LoVo (cell line): ENCODE measurements around the gene BRD3.
"Not testable (repeated sequence)": the region's sequence is repeated elsewhere in the genome, so short reads cannot be mapped to it uniquely, and the experiment has no call there.

Source experiments
- DNase-seq: peaks from one replicate; pipeline ENCODE4 v3.0.0-alpha.2; 2016; ENCODE audit warnings: low spot score

Gene BRD3

GRCh38 chr9:133993635-133994253 is 74.1 kb downstream of the BRD3 start:
- no peak for DNase-seq

DNA sequence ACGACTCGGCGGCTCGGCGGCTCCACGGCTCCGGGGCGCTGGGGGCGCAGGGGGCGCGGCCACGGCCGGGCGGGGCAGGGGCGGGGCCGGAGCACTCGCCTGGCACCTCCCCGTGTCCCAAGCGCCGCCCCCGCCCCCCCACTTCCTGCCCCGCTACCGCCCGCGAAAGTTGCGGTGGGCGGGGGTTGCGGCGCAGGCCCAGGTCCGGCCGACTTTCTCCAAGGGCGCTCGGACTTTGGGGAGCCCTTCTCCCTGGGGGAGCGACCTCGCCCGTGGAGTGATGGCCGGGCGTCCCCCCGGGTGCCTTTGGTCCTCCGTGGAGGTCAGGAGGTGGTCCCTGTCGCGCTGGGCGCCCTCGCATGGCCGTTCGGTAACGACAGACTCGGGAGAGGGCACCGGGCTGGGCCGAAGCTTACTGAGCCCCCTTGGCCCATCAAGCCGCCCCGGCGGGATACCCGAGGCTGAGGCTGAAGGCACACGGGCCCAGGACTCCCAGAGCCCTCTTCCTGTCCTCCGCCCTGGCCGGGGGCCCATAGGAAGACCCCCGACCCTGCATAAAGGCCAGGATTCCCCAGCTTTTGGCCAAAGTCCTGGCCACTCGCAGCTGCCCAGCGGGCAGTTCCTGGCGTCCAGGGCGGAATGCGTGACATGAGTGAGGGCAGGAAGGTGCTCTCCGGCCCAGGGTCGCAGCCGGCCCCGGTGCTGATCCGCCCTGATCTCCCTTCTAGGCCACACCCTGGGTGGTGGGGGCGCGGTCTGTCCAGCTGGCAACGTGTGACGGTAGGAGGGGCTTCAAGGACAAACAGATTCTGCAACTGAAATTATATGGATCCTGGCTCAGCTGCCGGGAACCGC is 74.8 kb downstream of the BRD3 start:
- DNase-seq = peak; percentile 82

DNA sequence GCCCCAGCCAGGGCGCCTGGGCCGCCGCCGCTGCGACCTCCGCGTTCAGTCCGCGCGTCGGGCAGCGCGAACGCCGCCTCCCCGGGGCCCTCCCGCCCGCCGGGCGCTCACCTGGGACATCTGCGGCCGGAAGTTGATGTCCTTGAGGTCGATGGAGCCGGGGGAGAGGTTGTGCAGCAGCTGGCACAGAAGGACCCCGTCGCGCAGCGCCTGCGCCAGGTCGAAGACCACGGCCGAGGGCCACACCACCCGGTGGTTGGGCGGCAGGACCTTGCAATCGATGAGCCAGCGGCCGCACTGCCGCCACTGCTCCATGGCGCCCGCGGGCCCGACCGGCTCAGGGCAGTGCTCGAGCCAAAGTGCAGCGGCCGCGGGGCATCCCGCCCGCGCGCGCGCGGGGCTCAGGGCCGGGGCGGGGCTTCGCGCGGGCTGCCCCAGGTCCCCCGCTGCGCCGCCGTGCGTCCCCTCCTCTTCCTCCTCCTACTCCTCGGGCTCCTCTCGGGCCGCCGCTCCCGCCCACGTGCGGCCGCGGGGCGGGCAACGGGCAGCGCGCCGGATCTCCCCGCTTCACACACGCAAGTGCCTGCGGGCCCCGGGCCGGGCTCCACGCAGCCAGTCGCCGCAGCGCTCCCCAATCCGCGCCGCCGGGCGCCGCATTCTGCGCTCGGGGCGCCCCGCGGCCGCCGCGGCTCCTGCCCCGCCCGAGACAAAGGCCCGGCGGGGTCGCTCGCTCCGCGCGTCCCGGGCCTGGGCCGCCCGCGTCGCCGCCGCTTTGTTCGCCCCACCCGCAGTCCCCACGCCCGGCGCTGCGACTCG is 75.7 kb downstream of the BRD3 start, which contains the start of gene VAV2:
TSS of gene VAV2 (minus strand) at position 361 of the 816 bp plus-strand sequence. CDS start at position 315, 46 bp downstream.
- peak; percentile 87 for DNase-seq

DNA sequence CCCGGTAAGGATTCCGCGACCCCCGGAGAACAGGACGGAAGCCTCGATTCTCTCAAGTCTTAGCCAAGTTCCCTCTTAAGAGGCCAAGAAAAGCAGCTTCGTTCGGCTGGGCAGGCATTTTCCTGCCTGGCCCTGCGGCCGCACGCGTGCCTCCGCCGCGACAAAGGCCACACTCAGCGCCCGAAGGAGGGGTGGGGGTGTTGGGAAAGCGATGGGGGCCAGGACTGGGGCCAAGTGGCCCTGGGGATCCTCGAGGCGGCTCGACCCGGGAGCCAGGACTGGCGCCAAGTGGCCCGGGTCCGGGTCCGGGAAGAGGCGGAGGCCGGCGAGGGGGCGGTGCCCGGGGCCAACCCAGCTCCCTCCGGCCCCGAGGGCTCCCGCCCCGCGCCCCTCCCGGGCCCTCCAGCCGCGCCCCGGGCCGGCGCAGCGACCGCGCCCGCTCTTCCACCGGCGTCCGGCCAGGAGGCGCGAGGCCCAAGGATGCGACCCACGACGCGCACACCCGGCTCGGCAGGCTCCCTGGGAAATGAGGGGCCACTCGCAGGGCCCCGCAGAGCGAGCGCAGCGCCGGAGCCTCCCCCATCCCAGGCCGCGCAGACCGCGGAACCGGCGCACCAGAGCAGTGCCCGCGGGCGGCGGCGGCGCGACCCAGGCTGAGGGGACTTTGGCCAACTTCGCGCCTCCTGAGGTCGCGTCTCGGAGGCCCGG is 76.5 kb downstream of the BRD3 start:
- peak; percentile 10 for DNase-seq

- peak; percentile 74 for DNase-seq
These were observed 77.2 kb downstream of the BRD3 start for GRCh38 chr9:133990366-133991213.

GRCh38 chr9:133989625-133990365 is 78.0 kb downstream of the BRD3 start:
- DNase-seq = no peak

DNA sequence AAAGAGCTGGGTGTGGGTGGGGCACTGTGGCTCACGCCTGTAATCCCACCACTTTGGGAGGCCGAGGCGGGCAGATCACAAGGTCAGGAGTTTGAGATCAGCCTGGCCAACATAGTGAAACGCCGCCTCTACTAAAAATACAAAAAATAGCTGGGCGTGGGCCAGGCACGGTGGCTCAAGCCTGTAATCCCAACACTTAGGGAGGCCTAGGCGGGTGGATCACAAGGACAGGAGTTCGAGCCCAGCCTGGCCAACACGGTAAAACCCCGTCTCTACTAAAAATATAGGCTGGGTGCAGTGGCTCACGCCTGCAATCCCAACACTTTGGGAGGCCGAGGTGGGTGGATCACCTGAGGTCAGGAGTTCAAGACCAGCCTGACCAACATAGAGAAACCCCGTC is 79.1 kb downstream of the BRD3 start:
- DNase-seq = not testable (repeated sequence)

DNA sequence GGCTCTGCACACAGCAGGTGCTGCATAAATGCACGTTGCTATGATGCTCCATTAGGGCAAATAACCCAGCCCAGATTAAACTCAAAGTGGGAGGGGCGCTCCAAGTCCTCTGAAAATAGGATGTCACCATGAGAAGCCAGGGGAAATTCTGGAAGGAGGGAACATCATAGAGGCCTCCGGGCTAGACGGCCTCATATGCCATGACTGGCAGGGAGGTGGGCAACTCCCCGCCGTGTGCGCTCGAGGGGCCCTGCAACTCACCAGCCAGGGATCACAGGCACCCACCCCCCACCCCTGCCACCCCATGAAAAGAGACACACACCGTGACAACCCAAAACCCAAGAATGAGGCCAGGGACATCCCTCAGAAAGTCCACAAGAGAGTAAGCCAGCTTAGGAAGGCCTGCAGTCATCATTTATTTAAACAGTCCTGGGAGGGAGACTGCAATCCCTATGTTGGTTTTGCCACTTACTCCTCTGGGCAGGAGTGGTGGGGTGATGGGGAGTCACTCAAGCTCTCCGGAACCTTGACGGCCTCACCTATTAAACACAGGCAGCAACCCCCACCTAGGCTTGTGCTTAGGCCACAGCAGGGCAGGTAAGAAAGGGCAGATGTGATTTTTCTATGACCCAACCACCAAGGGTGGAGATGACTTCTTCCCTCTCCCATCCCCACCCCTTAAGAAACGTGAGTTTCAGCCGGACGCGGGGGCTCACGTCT is 79.7 kb downstream of the BRD3 start:
- no peak for DNase-seq

GRCh38 chr9:133987446-133987788 is 80.4 kb downstream of the BRD3 start:
- no peak for DNase-seq

DNA sequence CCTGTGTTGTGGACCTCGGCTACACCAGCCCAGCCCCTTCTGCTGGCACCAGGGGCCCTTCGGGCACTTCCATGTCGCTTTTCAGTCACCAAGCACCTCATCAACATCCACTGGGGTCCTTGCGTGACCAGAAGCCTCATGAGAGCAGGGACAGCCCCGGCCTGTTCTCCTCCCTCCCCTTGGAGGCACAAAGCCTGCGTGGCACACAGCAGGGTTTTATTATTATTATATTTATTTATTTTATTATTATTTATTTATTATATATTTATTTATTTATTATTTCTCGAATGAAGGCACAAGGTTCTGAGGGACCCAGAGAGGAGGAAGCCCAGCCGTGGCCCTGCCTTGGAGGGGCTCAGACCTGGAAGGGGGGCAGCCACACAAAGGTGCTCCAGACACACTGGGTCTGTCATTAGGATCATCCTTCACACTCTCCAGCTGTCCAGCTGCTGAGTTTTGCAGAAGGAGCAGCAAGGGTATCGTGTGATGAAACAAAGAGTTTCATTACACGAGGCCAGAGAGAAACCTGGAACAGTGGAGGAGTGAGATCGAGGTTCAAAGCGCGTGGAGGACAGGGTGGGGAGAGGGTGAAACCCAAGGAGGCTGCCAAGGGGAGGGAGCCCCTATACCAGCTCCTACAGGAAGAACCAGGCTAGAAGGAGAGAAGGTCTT is 80.9 kb downstream of the BRD3 start:
- no peak for DNase-seq

DNA sequence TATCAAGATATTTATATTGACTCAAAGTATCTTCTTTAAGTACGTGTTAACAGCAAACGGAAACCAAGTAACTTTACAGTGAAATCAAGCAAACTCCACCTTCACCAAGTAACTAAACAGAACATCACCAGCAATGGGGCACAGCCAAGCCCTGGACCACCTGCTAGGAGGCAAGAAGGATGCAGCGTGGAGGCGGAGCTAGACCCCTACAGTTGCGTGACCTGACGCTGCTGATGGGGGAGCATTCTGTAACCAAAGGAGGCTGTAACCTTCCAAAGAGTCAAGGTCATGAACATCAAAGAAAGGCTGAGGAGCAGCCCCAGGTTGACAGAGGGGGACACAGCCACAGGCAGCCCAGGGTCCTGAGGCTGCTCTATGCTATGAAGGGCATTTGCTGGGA is 81.8 kb downstream of the BRD3 start:
- no peak for DNase-seq

DNA sequence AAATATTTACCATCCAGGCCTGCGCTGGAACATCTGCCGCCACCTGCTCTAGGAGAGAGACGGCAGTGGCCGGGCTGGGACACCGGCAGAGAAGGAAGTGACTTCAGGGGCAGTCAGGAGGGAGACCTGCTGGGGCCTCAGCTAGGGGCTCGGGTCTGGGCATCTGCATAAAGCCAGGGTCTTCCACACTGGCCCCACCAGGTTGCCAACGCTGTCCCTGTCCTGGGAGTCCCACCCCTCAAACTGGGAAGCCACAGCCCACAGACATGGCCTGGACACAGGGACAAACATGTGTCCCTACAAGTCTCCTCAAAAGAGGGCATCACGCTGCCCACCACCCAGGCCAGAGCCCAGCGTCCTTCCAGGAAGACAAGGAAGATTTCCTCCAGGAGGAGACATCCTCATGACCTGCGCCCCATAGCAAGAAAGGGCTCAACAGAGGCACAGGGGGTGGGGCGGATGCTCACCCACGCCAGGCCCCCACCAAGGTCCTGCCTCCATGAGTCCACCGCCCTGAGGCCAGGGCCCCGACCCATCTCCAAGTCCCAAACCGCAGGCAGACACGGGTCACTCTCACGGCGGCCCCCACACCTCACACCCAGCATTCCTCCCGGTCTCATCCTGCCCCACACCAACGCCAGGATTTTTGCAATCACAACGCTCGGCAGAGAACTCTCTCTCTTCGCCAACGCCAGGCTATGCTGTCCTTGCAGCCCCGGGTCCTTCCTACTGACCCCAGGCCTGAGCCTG is 84.7 kb downstream of the BRD3 start:
- DNase-seq = no peak

GRCh38 chr9:133981958-133982681 is 85.7 kb downstream of the BRD3 start:
- DNase-seq = no peak

DNA sequence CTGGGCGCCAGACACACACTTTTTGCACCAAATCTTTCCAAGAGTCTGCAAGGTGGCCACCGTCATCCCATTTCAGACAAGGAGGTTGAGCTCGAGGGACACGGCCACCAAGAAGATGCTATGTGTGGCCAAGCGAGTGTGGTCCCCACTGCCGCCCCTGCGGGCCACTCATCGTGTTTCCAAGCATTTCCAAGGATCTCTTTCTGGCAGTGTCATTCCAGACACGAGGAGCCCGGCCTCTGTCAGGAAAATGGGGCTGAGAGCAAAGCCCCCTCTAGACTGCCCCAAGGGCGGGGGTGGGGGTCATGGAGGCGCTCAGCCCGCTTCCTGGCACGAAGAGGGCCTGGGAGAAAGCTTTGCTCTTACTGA is 86.3 kb downstream of the BRD3 start:
- no peak for DNase-seq

- no peak for DNase-seq
These were observed 86.8 kb downstream of the BRD3 start for GRCh38 chr9:133980864-133981588.
